PC-3 (cell line): ENCODE data around the gene SEPTIN10. TPM values are rescaled to one million over a fixed set of nuclear protein-coding genes. Genes with fewer than 3 reads are reported as not detected.

Experiments
- ATAC-seq: fragments of 200-7000 bp; cut with Tn5 transposase; 2 replicates; pipeline ENCODE4 v1.9.1; 2020; ENCODE audit warnings: mild to moderate bottlenecking, moderate library complexity
- BruUV-seq: library from RNA; stranded (reverse); fragments of 400-500 nt; replicated peaks from 2 replicates; lab custom pipeline; 2021; lab: Mats Ljungman, UMichigan
- CTCF ChIA-PET: fragments of 300-600 bp; sonication (Branson Sonifier 250); formaldehyde crosslinking; loops from one replicate; lab custom pipeline; 2022; ENCODE audit warnings: antibody characterized with exemption; lab: Charles Lee
- POLR2A ChIA-PET: fragments of 300-600 bp; sonication (Branson Sonifier 250); formaldehyde crosslinking; loops from one replicate; lab custom pipeline; 2022; ENCODE audit warnings: antibody characterized with exemption; ENCODE audit not compliant: unreplicated experiment; lab: Charles Lee
- DNase-seq: peaks from one replicate; pipeline ENCODE4 v3.0.0-alpha.2; 2015
- H2AFZ ChIP-seq: fragments of 300-600 bp; sonication (generic); 2 replicates; pipeline ENCODE4 v1.6.0; 2016; ENCODE audit warnings: antibody characterized with exemption, low read length
- H3F3A ChIP-seq: fragments of 300-600 bp; sonication (generic); one replicate; pipeline ENCODE4 v1.6.0; 2017; ENCODE audit warnings: antibody characterized with exemption, low read length, control low read depth, mild to moderate bottlenecking; ENCODE audit not compliant: unreplicated experiment
- H3K27ac ChIP-seq: fragments of 300-600 bp; sonication (generic); 2 replicates; pipeline ENCODE4 v1.5.1; 2016; ENCODE audit warnings: mild to moderate bottlenecking, low read length
- H3K27me3 ChIP-seq: fragments of 300-600 bp; sonication (generic); 2 replicates; pipeline ENCODE4 v1.6.1; 2016; ENCODE audit warnings: low read length, mixed read lengths
- H3K36me3 ChIP-seq: fragments of 300-600 bp; sonication (generic); 2 replicates; pipeline ENCODE4 v1.6.1; 2016; ENCODE audit warnings: low read depth, mixed run types, low read length, mixed read lengths
- H3K4me1 ChIP-seq: fragments of 300-600 bp; sonication (generic); 2 replicates; pipeline ENCODE4 v1.5.1; 2016; ENCODE audit warnings: low read length; ENCODE audit not compliant: insufficient read depth
- H3K4me2 ChIP-seq: fragments of 300-600 bp; sonication (generic); 2 replicates; pipeline ENCODE4 v1.6.0; 2016; ENCODE audit warnings: low read length
- H3K4me3 ChIP-seq: fragments of 300-600 bp; sonication (generic); 2 replicates; pipeline ENCODE4 v1.5.1; 2016; ENCODE audit warnings: mild to moderate bottlenecking, low read length, mixed read lengths
- H3K79me2 ChIP-seq: fragments of 300-600 bp; sonication (generic); 2 replicates; pipeline ENCODE4 v1.6.1; 2017; ENCODE audit warnings: low read length, mixed read lengths
- H3K9ac ChIP-seq: fragments of 300-600 bp; sonication (generic); 2 replicates; pipeline ENCODE4 v1.6.0; 2016; ENCODE audit warnings: mild to moderate bottlenecking, low read length
- H3K9me2 ChIP-seq: fragments of 300-600 bp; sonication (generic); replicated peaks from 2 replicates; pipeline ENCODE4 v1.6.1; 2016; ENCODE audit warnings: mixed run types, low read length, mixed read lengths
- H3K9me3 ChIP-seq: fragments of 300-600 bp; sonication (generic); 2 replicates; pipeline ENCODE4 v1.6.1; 2016; ENCODE audit warnings: low read length, mixed read lengths
- H4K20me1 ChIP-seq: fragments of 300-600 bp; sonication (generic); 2 replicates; pipeline ENCODE4 v1.6.1; 2016; ENCODE audit warnings: low read length, mixed read lengths
- EZH2 ChIP-seq: fragments of 300-600 bp; sonication (generic); IDR thresholded peaks from one replicate; pipeline ENCODE4 v1.6.1; 2017; ENCODE audit warnings: antibody characterized with exemption, mild to moderate bottlenecking, low read length; ENCODE audit not compliant: unreplicated experiment
- EZH2phosphoT487 ChIP-seq: fragments of 300-600 bp; sonication (generic); IDR thresholded peaks from 2 replicates; pipeline ENCODE4 v1.6.1; 2018; ENCODE audit warnings: mild to moderate bottlenecking, antibody characterized with exemption, low read length, borderline replicate concordance
- intact Hi-C: fragments of 100-400 bp; cut with micrococcal nuclease; formaldehyde crosslinking; loops from 2 replicates; pipeline ENCODE4 v1.9.0; 2023
- total RNA-seq: library from RNA; depleted of rRNA; stranded (reverse); fragments of >200 nt; gene quantifications from 2 replicates; pipeline ENCODE4 v1.2.3, GENCODE V29; 2014
- TF ChIP-seq, protein P1 (sequence below): fragments of 300-600 bp; sonication (generic); conservative IDR thresholded peaks from 2 replicates; pipeline ENCODE4 v1.5.1; 2017; ENCODE audit warnings: antibody characterized with exemption, low read depth, mild to moderate bottlenecking, low read length

The SEPTIN10 gene
- total RNA-seq, 1 experiment from 2014 or later = 36.1 TPM

DNA sequence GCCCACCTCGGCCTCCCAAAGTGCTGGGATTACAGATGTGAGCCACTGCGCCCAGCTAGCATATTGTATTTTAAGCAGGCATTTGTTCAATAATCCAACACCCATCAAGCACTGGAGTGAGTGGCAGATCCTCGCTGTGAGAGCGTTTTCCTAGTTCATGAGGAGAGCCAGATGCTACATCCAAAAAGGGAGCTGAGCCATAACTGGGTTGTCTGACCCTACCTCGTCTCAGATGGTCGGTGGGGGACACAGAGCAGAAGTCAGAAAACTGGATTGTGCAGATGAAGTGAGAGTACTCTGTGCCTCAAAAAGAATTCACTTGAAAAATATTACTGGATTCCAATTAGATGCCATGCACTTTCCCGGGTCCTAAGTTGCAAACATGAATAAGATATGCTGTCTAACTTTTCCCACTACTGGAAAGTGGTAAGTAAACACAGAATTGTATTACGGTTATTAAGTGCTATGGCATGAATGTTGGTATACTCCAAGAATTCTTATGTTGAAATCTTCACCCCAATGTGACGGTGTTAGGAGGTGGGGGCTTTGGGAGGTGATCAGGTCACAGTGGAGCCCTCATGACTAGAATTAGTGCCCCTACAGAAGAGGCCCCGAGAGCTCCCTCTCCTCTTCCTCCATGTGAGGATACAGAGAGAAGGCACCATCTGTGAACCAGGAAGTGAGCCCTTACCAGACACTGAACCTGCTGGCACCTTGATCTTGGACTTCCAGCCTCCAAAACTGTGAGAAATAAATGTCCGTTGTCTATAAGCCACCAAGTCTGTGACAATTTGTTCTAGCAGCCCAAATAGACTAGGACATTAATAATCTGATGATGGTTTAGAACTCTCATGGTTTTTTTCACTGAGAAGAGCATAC lies 21.9 kb upstream of the SEPTIN10 start:
- Histone ChIP-seq H3K4me1 (peaks cover 18% of the 10 kb centered on the region), H3K36me3 (no peaks in the 10 kb centered on the region), H3K4me2 (no peak overlapping the region), H3K79me2 (no peaks in the 10 kb centered on the region), H3K4me3 (no peak overlapping the region), H3F3A (no peaks in the 10 kb centered on the region), H3K27ac (no peak overlapping the region), H4K20me1 (no peaks in the 10 kb centered on the region), H3K27me3 (no peaks in the 10 kb centered on the region), H3K9ac (no peak overlapping the region), H3K9me2 (no peaks in the 10 kb centered on the region), H2AFZ (no peak overlapping the region), H3K9me3 (no peaks in the 10 kb centered on the region)
- DNase-seq (no peak), ATAC-seq (no peak)
- POLR2A ChIA-PET = no interaction called here
- no TSS peak for BruUV-seq
- CTCF ChIA-PET = no interaction called here
- TF ChIP-seq, protein P1, sequence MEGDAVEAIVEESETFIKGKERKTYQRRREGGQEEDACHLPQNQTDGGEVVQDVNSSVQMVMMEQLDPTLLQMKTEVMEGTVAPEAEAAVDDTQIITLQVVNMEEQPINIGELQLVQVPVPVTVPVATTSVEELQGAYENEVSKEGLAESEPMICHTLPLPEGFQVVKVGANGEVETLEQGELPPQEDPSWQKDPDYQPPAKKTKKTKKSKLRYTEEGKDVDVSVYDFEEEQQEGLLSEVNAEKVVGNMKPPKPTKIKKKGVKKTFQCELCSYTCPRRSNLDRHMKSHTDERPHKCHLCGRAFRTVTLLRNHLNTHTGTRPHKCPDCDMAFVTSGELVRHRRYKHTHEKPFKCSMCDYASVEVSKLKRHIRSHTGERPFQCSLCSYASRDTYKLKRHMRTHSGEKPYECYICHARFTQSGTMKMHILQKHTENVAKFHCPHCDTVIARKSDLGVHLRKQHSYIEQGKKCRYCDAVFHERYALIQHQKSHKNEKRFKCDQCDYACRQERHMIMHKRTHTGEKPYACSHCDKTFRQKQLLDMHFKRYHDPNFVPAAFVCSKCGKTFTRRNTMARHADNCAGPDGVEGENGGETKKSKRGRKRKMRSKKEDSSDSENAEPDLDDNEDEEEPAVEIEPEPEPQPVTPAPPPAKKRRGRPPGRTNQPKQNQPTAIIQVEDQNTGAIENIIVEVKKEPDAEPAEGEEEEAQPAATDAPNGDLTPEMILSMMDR = no peak
- TF ChIP-seq EZH2 (no peak), EZH2phosphoT487 (no peak)
- intact Hi-C loops = no loop called here

DNA sequence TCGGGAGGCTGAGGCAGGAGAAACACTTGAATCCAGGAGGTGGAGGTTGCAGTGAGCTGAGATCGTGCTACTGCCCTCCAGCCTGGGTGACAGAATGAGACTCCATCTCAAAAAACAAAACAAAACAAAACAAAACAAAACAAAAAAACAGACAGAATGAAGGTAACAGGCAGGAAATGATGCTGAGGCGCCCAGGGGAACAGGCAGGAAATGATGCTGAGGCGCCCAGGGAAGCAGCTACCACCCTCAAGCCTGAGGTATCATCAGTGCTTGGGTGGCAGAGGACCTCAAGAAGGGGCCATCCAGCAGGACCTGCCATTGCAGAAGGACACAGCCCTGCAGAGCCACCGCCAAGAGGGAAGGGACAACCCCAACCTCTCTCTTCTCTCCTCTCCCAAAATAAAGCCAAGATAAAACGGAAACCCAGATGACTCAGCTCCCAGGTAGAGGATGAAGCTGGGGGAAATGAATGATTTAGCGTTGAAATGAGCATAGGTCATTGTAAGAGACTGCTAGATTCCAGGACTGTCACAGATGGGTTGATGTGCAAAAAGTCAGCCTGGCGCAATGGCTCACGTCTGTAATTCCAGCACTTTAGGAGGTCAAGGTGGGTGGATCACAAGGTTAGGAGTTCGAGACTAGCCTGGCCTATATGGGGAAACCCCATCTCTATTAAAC lies 19.7 kb upstream of the SEPTIN10 start:
- Histone ChIP-seq H3K4me2 (no peak overlapping the region), H2AFZ (no peak overlapping the region), H3K27me3 (no peaks in the 10 kb centered on the region), H3K9me3 (no peaks in the 10 kb centered on the region), H3K9ac (no peak overlapping the region), H3F3A (no peaks in the 10 kb centered on the region), H3K27ac (no peak overlapping the region), H4K20me1 (no peaks in the 10 kb centered on the region), H3K4me3 (no peak overlapping the region), H3K9me2 (no peaks in the 10 kb centered on the region), H3K4me1 (peaks cover 16% of the 10 kb centered on the region), H3K79me2 (no peaks in the 10 kb centered on the region), H3K36me3 (no peaks in the 10 kb centered on the region)
- no TSS peak for BruUV-seq
- CTCF ChIA-PET = no interaction called here
- ATAC-seq (no peak), DNase-seq (no peak)
- POLR2A ChIA-PET = no interaction called here
- no peak for TF ChIP-seq EZH2
- intact Hi-C loops = no loop called here

DNA sequence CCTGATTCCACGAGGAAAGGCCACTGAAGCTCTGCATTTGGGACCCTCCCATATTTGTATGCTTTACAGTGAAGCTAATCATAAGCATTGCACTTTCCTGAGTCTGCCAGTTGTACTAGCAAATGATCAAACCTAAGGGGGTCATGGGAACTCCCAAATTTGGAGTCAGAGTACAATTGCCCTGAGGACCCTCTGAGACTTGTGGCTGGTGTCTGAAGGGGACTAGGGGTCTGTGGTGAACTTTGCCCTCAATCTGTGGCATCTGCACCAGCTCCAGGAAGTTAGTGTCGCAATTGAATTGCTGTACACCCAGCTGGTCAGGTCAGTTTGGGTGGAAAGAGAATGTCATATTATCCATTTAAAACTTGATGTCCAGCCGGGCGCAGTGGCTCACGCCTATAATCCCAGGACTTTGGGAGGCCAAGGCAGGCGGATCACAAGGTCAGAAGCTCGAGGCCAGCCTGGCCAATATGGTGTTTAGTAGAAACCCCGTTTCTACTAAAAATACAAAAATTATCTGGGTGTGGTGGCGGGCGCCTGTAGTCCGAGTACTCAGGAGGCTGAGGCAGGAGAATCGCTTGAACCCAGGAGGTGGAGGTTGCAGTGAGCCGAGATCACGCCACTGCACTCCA lies 18.5 kb upstream of the SEPTIN10 start:
- Histone ChIP-seq H3K9me3 (no peaks in the 10 kb centered on the region), H3K4me2 (no peak overlapping the region), H3K9ac (no peak overlapping the region), H3F3A (no peaks in the 10 kb centered on the region), H2AFZ (no peak overlapping the region), H4K20me1 (no peaks in the 10 kb centered on the region), H3K36me3 (no peaks in the 10 kb centered on the region), H3K27ac (no peak overlapping the region), H3K79me2 (no peaks in the 10 kb centered on the region), H3K4me3 (no peak overlapping the region), H3K27me3 (no peaks in the 10 kb centered on the region), H3K9me2 (no peaks in the 10 kb centered on the region), H3K4me1 (peaks cover 7% of the 10 kb centered on the region; the same call in 1 of the 2 replicates)
- DNase-seq (no peak), ATAC-seq (no peak)
- BruUV-seq = no TSS peak
- intact Hi-C loops = no loop called here
- CTCF ChIA-PET = no interaction called here
- TF ChIP-seq, protein P1 = no peak
- TF ChIP-seq EZH2phosphoT487 (no peak), EZH2 (no peak)
- POLR2A ChIA-PET = no interaction called here
